Mammary epithelial cell (primary cell): ENCODE data around the gene DACH1.

Experiments
- EZH2 ChIP-seq: IDR thresholded peaks from 2 replicates; pipeline ENCODE4 v1.6.1; 2012; ENCODE audit warnings: low read length, inconsistent platforms, borderline replicate concordance
- TF ChIP-seq, protein P1 (sequence below), 2 donors: IDR thresholded peaks in 1 of 2; conservative IDR thresholded peaks in 1 of 2; 2 replicates each; pipeline ENCODE4 v1.5.1; 2011 to 2012; ENCODE audit warnings: inconsistent platforms in 2 of 2, low read length in 2 of 2, mild to moderate bottlenecking in 2 of 2, control low read depth in 1 of 2, low read depth in 1 of 2; ENCODE audit not compliant: insufficient read depth in 1 of 2; ENCODE audit errors: extremely low read depth in 1 of 2

DNA sequence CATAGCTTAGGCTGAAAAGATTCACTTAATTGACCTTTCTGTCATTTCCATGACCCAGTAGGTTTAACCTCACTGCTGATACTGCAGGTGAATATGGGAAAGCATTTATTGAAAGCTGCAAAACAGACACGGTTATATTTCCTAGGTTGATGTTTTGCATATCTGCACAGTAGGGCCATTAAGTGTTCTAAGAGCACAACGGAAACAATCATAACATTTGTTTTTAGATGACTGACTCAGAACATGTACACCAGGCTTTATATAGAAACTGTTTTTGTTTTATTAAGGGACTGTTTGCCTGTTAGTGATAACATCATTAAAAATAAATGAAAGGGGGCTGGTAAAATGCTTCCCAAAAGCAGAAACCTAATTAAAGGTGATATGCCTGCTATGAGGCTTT, 367.8 kb downstream of the DACH1 start:
- TF ChIP-seq, protein P1, sequence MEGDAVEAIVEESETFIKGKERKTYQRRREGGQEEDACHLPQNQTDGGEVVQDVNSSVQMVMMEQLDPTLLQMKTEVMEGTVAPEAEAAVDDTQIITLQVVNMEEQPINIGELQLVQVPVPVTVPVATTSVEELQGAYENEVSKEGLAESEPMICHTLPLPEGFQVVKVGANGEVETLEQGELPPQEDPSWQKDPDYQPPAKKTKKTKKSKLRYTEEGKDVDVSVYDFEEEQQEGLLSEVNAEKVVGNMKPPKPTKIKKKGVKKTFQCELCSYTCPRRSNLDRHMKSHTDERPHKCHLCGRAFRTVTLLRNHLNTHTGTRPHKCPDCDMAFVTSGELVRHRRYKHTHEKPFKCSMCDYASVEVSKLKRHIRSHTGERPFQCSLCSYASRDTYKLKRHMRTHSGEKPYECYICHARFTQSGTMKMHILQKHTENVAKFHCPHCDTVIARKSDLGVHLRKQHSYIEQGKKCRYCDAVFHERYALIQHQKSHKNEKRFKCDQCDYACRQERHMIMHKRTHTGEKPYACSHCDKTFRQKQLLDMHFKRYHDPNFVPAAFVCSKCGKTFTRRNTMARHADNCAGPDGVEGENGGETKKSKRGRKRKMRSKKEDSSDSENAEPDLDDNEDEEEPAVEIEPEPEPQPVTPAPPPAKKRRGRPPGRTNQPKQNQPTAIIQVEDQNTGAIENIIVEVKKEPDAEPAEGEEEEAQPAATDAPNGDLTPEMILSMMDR (conservative IDR thresholded peaks at IDR 0.05 in 1 of 2, IDR thresholded peaks at IDR 0.05 in 1 of 2; ENCODE audit: extremely low read depth in 1 of 2, insufficient read depth in 1 of 2, low read depth in 1 of 2, low read length in 2 of 2): no peak
- no peak for TF ChIP-seq EZH2
